ENCODE results near the gene USP25.

The USP25 gene

GRCh38 chr21:15797577-15798363, 68.0 kb downstream of the USP25 start:
- DNase-seq (ENCODE audit: low read depth): no peak
- H3K4me3 ChIP-seq (ENCODE audit: low read depth, low read length): no peak overlapping the region
- TF ChIP-seq CTCF (IDR thresholded peaks at IDR 0.05; ENCODE audit: low read depth, low read length): no peak
- TF ChIP-seq MAX (IDR thresholded peaks at IDR 0.05; ENCODE audit: low read depth, low read length): no peak
- TF ChIP-seq MYC (IDR thresholded peaks at IDR 0.05; ENCODE audit: low read depth, low read length): no peak
- no peak for TF ChIP-seq POLR2A (IDR thresholded peaks at IDR 0.05; ENCODE audit: extremely low read depth, insufficient read length)

GRCh38 chr21:15801352-15801863, 71.6 kb downstream of the USP25 start:
- H3K4me3 ChIP-seq (ENCODE audit: low read depth, low read length): no peak overlapping the region
- DNase-seq (ENCODE audit: low read depth): no peak
- no peak for TF ChIP-seq CTCF (IDR thresholded peaks at IDR 0.05; ENCODE audit: low read depth, low read length)
- TF ChIP-seq MYC (IDR thresholded peaks at IDR 0.05; ENCODE audit: low read depth, low read length): no peak
- TF ChIP-seq POLR2A (IDR thresholded peaks at IDR 0.05; ENCODE audit: extremely low read depth, insufficient read length): no peak
- TF ChIP-seq MAX (IDR thresholded peaks at IDR 0.05; ENCODE audit: low read depth, low read length): no peak

- peak; percentile 6 for DNase-seq (ENCODE audit: low read depth)
- H3K4me3 ChIP-seq (ENCODE audit: low read depth, low read length): no peak overlapping the region
- TF ChIP-seq MAX (IDR thresholded peaks at IDR 0.05; ENCODE audit: low read depth, low read length) (no peak), MYC (IDR thresholded peaks at IDR 0.05; ENCODE audit: low read depth, low read length) (no peak), POLR2A (IDR thresholded peaks at IDR 0.05; ENCODE audit: extremely low read depth, insufficient read length) (no peak), CTCF (IDR thresholded peaks at IDR 0.05; ENCODE audit: low read depth, low read length) (no peak)
Measured at GRCh38 chr21:15804247-15805005, 74.6 kb downstream of the USP25 start.

- no peak overlapping the region for H3K4me3 ChIP-seq (ENCODE audit: low read depth, low read length)
- no peak for DNase-seq (ENCODE audit: low read depth)
- TF ChIP-seq MAX (IDR thresholded peaks at IDR 0.05; ENCODE audit: low read depth, low read length): no peak
- no peak for TF ChIP-seq POLR2A (IDR thresholded peaks at IDR 0.05; ENCODE audit: extremely low read depth, insufficient read length)
- TF ChIP-seq MYC (IDR thresholded peaks at IDR 0.05; ENCODE audit: low read depth, low read length): no peak
- TF ChIP-seq CTCF (IDR thresholded peaks at IDR 0.05; ENCODE audit: low read depth, low read length): no peak
Measured at GRCh38 chr21:15809065-15809464, 79.3 kb downstream of the USP25 start.

GRCh38 chr21:15809818-15810217, 80.0 kb downstream of the USP25 start:
- H3K4me3 ChIP-seq (ENCODE audit: low read depth, low read length): no peak overlapping the region
- peak; percentile 69 for DNase-seq (ENCODE audit: low read depth)
- no peak for TF ChIP-seq MYC (IDR thresholded peaks at IDR 0.05; ENCODE audit: low read depth, low read length)
- TF ChIP-seq CTCF (IDR thresholded peaks at IDR 0.05; ENCODE audit: low read depth, low read length): no peak
- TF ChIP-seq MAX (IDR thresholded peaks at IDR 0.05; ENCODE audit: low read depth, low read length): no peak
- no peak for TF ChIP-seq POLR2A (IDR thresholded peaks at IDR 0.05; ENCODE audit: extremely low read depth, insufficient read length)
